Astrocyte (in vitro differentiated cells and primary cell): ENCODE measurements around the gene SLC5A2.

Experiments
- CTCF ChIP-seq: IDR thresholded peaks from 2 replicates; pipeline ENCODE4 v1.5.1; 2011; ENCODE audit warnings: low read depth, mild to moderate bottlenecking, inconsistent platforms, low read length, moderate library complexity; ENCODE audit not compliant: insufficient read depth
- EZH2 ChIP-seq: IDR thresholded peaks from 2 replicates; pipeline ENCODE4 v1.6.1; 2012; ENCODE audit warnings: mild to moderate bottlenecking, low read length, inconsistent platforms; ENCODE audit not compliant: insufficient read depth

- TF ChIP-seq CTCF (no peak), EZH2 (no peak)
Observed at GRCh38 chr16:31451201-31451600, 31.7 kb upstream of the SLC5A2 start.
